Fibroblast of the aortic adventitia (primary cell): ENCODE data around the gene MB21D2. TPM values are rescaled to one million over a fixed set of nuclear protein-coding genes. Genes with fewer than 3 reads are reported as not detected.

Experiments used
- DNase-seq: peaks from one replicate; pipeline ENCODE4 v3.0.0-alpha.2; 2010; ENCODE audit warnings: low read depth
- H3K4me3 ChIP-seq: 2 replicates; pipeline ENCODE4 v1.5.1; 2011; ENCODE audit warnings: low read depth, mild to moderate bottlenecking, control low read depth, low read length, moderate library complexity
- total RNA-seq: library from RNA; depleted of rRNA; stranded (reverse); fragments of >200 nt; gene quantifications from 2 replicates; pipeline ENCODE4 v1.2.3, GENCODE V29; 2012; ENCODE audit warnings: low replicate concordance
- TF ChIP-seq, protein P1 (sequence below): IDR thresholded peaks from 2 replicates; pipeline ENCODE4 v1.5.1; 2011; ENCODE audit warnings: mild to moderate bottlenecking, low read length, control low read depth, inconsistent platforms; ENCODE audit not compliant: insufficient read depth

Gene MB21D2
- total RNA-seq, 1 donor: 6.7 TPM

DNA sequence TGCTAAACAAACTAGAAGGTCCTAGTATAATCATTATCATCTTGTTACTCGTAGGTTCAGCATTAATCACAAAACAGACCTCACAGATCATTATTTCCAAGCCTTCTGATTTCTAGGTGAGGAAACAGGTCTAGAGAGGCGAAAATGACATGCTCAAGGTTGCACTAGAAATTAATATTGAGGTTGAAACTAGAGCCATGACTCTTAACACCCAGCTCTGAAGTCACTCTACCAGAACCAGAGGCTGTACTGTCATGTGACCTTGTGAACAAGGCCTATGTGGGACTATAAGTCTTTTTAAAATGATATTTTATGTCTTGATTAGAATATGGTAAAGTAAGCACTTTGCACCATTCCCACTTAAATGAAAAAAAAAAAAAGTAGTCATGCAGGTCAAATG lies 166.5 kb downstream of the MB21D2 start:
- no peak overlapping the region for H3K4me3 ChIP-seq
- DNase-seq: no peak
- TF ChIP-seq, protein P1, sequence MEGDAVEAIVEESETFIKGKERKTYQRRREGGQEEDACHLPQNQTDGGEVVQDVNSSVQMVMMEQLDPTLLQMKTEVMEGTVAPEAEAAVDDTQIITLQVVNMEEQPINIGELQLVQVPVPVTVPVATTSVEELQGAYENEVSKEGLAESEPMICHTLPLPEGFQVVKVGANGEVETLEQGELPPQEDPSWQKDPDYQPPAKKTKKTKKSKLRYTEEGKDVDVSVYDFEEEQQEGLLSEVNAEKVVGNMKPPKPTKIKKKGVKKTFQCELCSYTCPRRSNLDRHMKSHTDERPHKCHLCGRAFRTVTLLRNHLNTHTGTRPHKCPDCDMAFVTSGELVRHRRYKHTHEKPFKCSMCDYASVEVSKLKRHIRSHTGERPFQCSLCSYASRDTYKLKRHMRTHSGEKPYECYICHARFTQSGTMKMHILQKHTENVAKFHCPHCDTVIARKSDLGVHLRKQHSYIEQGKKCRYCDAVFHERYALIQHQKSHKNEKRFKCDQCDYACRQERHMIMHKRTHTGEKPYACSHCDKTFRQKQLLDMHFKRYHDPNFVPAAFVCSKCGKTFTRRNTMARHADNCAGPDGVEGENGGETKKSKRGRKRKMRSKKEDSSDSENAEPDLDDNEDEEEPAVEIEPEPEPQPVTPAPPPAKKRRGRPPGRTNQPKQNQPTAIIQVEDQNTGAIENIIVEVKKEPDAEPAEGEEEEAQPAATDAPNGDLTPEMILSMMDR: no peak

DNA sequence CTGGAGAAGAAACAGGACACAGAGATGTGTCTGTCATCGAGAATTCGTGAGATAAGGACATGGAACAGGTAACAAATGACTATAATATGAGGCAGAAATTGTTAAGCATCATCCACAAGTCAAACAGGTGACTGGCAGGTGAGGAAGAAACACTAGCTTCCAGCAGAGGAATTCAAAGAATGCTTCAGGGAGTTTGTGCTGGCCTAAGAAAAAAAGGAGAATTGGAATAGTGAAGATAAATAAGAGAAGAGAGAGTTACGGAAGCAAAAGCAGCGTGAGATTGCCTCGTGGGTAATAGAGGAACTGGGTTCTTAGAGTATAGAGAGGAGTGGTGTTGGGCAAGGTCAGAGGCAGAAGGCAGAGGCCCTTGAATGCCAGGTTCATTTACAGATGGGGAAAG lies 167.5 kb downstream of the MB21D2 start:
- no peak for DNase-seq
- TF ChIP-seq, protein P1: no peak
- no peak overlapping the region for H3K4me3 ChIP-seq

DNA sequence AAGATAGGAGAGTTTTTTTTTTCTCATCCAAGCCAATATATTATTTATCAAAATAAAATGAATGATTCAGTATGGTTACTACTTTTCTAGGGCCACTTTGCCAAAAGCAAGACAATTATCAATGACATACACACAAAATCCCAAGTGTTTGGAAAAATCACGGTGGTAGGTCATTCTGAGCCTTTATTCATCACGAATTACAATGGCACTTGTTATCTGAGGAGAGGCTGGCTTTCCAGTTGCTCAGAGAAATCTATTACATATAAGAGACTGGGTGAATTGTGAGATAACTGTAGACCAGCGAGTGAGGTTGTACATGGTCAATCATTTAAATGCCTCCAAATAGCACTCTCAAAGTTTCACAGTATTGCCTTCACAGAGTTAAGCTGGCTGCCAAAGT lies 169.9 kb downstream of the MB21D2 start:
- DNase-seq: no peak
- TF ChIP-seq, protein P1: no peak
- H3K4me3 ChIP-seq: no peak overlapping the region

DNA sequence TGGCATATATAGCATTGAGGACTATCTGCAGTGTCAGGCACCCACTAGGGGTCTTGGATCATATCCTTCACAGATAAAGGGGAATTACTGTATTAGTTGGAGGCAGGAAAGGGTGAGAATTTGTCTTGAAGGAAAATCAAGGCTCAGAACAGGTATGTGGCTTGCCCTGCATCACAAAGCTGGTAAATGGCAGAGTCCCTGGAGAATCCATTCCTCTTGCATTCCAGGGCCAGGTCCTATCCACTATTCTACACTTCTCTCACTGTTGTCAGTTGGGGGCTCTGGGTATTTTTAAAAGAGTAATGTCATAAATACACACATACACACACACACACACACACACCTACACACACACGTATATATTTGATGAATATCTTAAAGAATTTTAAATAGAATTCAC lies 170.5 kb downstream of the MB21D2 start:
- DNase-seq: no peak
- TF ChIP-seq, protein P1: no peak
- H3K4me3 ChIP-seq: no peak overlapping the region

Other genes starting within 250 kb of the MB21D2 start
- gene FGF12, start 190.3 kb downstream of the MB21D2 start, total RNA-seq: 0.08 and 0.36 TPM in 2 replicates